Lower lobe of right lung (tissue), 2 donors: Measurements from ENCODE around the gene FXYD4. TPM values are rescaled to one million over a fixed set of nuclear protein-coding genes. Genes with fewer than 3 reads are reported as not detected.

Experiments
- ATAC-seq, 2 donors: fragments of 200-7000 bp; cut with Tn5 transposase; one replicate each; pipeline ENCODE4 v1.9.1; 2020 to 2022; ENCODE audit warnings: mild to moderate bottlenecking in 2 of 2, moderate library complexity in 2 of 2
- DNase-seq: peaks from one replicate; pipeline ENCODE4 v3.0.0-alpha.2; 2020
- H3K27ac ChIP-seq: fragments of 200-600 bp; one replicate; pipeline ENCODE4 v1.8.0; 2022
- H3K27me3 ChIP-seq: fragments of 200-600 bp; one replicate; pipeline ENCODE4 v1.8.0; 2022; ENCODE audit warnings: low read depth
- H3K36me3 ChIP-seq: fragments of 200-600 bp; one replicate; pipeline ENCODE4 v1.8.0; 2022; ENCODE audit warnings: mild to moderate bottlenecking
- H3K4me1 ChIP-seq: fragments of 200-600 bp; one replicate; pipeline ENCODE4 v1.8.0; 2022
- H3K4me3 ChIP-seq: fragments of 200-600 bp; one replicate; pipeline ENCODE4 v1.8.0; 2022; ENCODE audit warnings: mild to moderate bottlenecking
- H3K9me3 ChIP-seq: fragments of 200-600 bp; one replicate; pipeline ENCODE4 v1.8.0; 2022
- intact Hi-C: fragments of 100-400 bp; cut with DNase I; formaldehyde crosslinking; loops from one replicate; pipeline ENCODE4 v1.11.0; 2022
- total RNA-seq: library from RNA; stranded (reverse); fragmentation: NEBNext Ultra II Directional; extraction: Animal tissue kit (Norgen Biotek cat#: 25700); gene quantifications from one replicate; pipeline ENCODE4 v1.2.1, GENCODE V29; 2021
- TF ChIP-seq, protein P1 (sequence below): fragments of 200-600 bp; IDR thresholded peaks from one replicate; pipeline ENCODE4 v1.8.0; 2022; ENCODE audit warnings: antibody characterized with exemption, mild to moderate bottlenecking
- donor health status: DM: no; HTN: yes; CAD: no; lungs with severe emphysema.

FXYD4 gene
- total RNA-seq, 1 donor from 2014 or later = not detected

GRCh38 chr10:43399320-43400310 lies 28.2 kb downstream of the FXYD4 start:
- intact Hi-C loops = no loop called here
- no peaks in the 10 kb centered on the region for H3K9me3 ChIP-seq
- TF ChIP-seq, protein P1, sequence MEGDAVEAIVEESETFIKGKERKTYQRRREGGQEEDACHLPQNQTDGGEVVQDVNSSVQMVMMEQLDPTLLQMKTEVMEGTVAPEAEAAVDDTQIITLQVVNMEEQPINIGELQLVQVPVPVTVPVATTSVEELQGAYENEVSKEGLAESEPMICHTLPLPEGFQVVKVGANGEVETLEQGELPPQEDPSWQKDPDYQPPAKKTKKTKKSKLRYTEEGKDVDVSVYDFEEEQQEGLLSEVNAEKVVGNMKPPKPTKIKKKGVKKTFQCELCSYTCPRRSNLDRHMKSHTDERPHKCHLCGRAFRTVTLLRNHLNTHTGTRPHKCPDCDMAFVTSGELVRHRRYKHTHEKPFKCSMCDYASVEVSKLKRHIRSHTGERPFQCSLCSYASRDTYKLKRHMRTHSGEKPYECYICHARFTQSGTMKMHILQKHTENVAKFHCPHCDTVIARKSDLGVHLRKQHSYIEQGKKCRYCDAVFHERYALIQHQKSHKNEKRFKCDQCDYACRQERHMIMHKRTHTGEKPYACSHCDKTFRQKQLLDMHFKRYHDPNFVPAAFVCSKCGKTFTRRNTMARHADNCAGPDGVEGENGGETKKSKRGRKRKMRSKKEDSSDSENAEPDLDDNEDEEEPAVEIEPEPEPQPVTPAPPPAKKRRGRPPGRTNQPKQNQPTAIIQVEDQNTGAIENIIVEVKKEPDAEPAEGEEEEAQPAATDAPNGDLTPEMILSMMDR = no peak
- H3K27me3 ChIP-seq = no peaks in the 10 kb centered on the region
- ATAC-seq (no peak), DNase-seq (no peak)
- H3K4me1 ChIP-seq = peaks cover 87% of the 10 kb centered on the region
- peak overlapping the region; percentile 97 for H3K27ac ChIP-seq
- peaks cover 29% of the 10 kb centered on the region for H3K36me3 ChIP-seq
- H3K4me3 ChIP-seq = no peak overlapping the region

GRCh38 chr10:43401627-43402026 lies 30.2 kb downstream of the FXYD4 start:
- DNase-seq (no peak), ATAC-seq (no peak)
- Histone ChIP-seq H3K27me3 (no peaks in the 10 kb centered on the region), H3K9me3 (no peaks in the 10 kb centered on the region), H3K4me3 (no peak overlapping the region), H3K36me3 (peaks cover 27% of the 10 kb centered on the region), H3K27ac (peak overlapping the region; percentile 1), H3K4me1 (peaks cover 94% of the 10 kb centered on the region)
- TF ChIP-seq, protein P1 = no peak
- intact Hi-C loops = no loop called here

- Histone ChIP-seq H3K27me3 (no peaks in the 10 kb centered on the region), H3K4me3 (no peak overlapping the region), H3K36me3 (peaks cover 27% of the 10 kb centered on the region), H3K9me3 (no peaks in the 10 kb centered on the region), H3K27ac (no peak overlapping the region), H3K4me1 (peaks cover 95% of the 10 kb centered on the region)
- no peak for ATAC-seq
- TF ChIP-seq, protein P1 = no peak
- no peak for DNase-seq
- intact Hi-C loops = no loop called here
These were observed 30.7 kb downstream of the FXYD4 start for GRCh38 chr10:43402176-43402575.

GRCh38 chr10:43402880-43403452 lies 31.5 kb downstream of the FXYD4 start:
- DNase-seq (no peak), ATAC-seq (no peak)
- TF ChIP-seq, protein P1 = no peak
- H3K9me3 ChIP-seq = no peaks in the 10 kb centered on the region
- H3K27me3 ChIP-seq = no peaks in the 10 kb centered on the region
- H3K36me3 ChIP-seq = peaks cover 27% of the 10 kb centered on the region
- intact Hi-C loops = no loop called here
- H3K27ac ChIP-seq = peak overlapping the region; percentile 1
- no peak overlapping the region for H3K4me3 ChIP-seq
- H3K4me1 ChIP-seq = peaks cover 88% of the 10 kb centered on the region

DNA sequence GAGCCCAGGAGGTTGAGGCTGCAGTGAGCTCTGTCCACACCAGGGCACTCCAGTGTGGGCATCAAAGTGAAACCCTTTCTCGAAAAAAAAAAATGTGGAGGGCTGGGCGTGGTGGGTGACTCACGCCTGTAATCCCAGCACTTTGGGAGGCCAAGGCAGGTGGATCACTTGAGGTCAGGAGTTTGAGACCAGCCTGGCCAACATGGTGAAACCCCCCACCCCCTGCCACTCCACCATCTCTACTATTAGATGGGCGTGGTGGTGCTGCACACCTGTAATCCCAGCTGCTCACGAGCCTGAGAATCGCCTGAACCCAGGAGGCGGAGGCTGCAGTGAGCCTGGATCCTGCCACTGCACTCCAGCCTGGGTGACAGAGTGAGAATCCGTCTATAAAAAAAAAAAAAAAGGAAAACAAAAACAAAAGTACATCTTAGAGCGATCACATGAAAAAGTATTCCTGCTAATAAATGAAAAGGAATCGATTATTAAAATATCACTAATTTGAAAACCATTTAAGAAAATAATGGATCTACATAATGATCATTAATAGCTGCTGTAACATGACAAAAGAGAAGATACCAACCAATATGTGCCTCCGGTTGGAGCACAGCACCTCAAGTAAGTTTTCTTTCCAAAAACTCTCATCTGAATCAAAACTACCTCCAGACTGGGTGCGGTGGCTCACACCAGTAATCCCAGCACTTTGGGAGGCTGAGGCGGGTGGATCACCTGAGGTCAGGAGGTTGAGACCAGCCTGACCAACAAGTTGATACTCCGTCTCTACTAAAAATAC lies 32.7 kb downstream of the FXYD4 start:
- no peaks in the 10 kb centered on the region for H3K27me3 ChIP-seq
- TF ChIP-seq, protein P1 = no peak
- H3K9me3 ChIP-seq = no peaks in the 10 kb centered on the region
- no peak for DNase-seq
- peaks cover 76% of the 10 kb centered on the region for H3K4me1 ChIP-seq
- ATAC-seq = no peak
- peak overlapping the region; percentile 29 for H3K27ac ChIP-seq
- H3K4me3 ChIP-seq = peak overlapping the region; percentile 79
- H3K36me3 ChIP-seq = peaks cover 25% of the 10 kb centered on the region
- intact Hi-C loops = no loop called here
